Stomach (tissue), 9 donors: ENCODE data around the gene HSPA4. TPM values are rescaled to one million over a fixed set of nuclear protein-coding genes. Genes with fewer than 3 reads are reported as not detected.

ENCODE experiments used
- DNase-seq, 2 donors: peaks; one replicate each; pipeline versions ENCODE4 v3.0.0 to v3.0.0-alpha.2; 2013 to 2019
- H3K27ac ChIP-seq, 5 donors: fragments of 200-600 bp in 4 of 5; sonication (generic) in 4 of 5; one replicate each; pipeline ENCODE4 v1.5.1; 2013 to 2019; ENCODE audit warnings: mild to moderate bottlenecking in 1 of 5, moderate library complexity in 1 of 5
- H3K27me3 ChIP-seq, 3 donors: fragments of 200-600 bp; sonication (generic); one replicate each; pipeline ENCODE4 v1.5.1; 2017 to 2019; ENCODE audit warnings: mixed run types in 1 of 3
- H3K36me3 ChIP-seq, 4 donors: fragments of 200-600 bp; sonication (generic); 1 replicate in 3 of 4; 2 replicates in 1 of 4; pipeline ENCODE4 v1.5.1; 2016 to 2019
- H3K4me1 ChIP-seq, 4 donors: fragments of 200-600 bp; sonication (generic); one replicate each; pipeline ENCODE4 v1.5.1; 2016 to 2019
- H3K4me3 ChIP-seq, 4 donors: fragments of 200-600 bp; sonication (generic) in 3 of 4; one replicate each; pipeline ENCODE4 v1.5.1; 2016 to 2019; ENCODE audit warnings: mild to moderate bottlenecking in 1 of 4
- H3K9me3 ChIP-seq, 4 donors: fragments of 200-600 bp; sonication (generic); one replicate each; pipeline ENCODE4 v1.5.1; 2016 to 2019
- EP300 ChIP-seq: sonication (generic); formaldehyde crosslinking; IDR thresholded peaks from one replicate; pipeline ENCODE4 v1.6.1; 2017; ENCODE audit warnings: antibody characterized with exemption
- POLR2A ChIP-seq, 4 donors: fragments of 450-650 bp; IDR thresholded peaks; one replicate each; pipeline ENCODE4 v1.6.1; 2016; ENCODE audit warnings: antibody characterized with exemption in 4 of 4, control low read depth in 2 of 4, mild to moderate bottlenecking in 1 of 4, moderate library complexity in 1 of 4
- POLR2AphosphoS5 ChIP-seq, 3 donors: sonication (generic); formaldehyde crosslinking; IDR thresholded peaks; one replicate each; pipeline ENCODE4 v1.6.1; 2016; ENCODE audit warnings: antibody characterized with exemption in 3 of 3
- WGBS, 5 donors: extraction: QIAGEN DNeasy Blood & Tissue Kit in 3 of 5; methylation state at CpG; one replicate each; pipeline versions ENCODE4 v1.1.5 to v1.1.7; 2013 to 2018; 5-methylcytosine and 5-hydroxymethylcytosine counted together
- intact Hi-C: fragments of 100-400 bp; cut with DNase I; formaldehyde crosslinking; loops from one replicate; pipeline ENCODE4 v1.15.1; 2023; ENCODE audit warnings: low total_unique reads
- polyA plus RNA-seq, 3 donors: library from polyadenylated mRNA; stranded (reverse); fragments of 200-250 nt; gene quantifications; one replicate each; pipeline ENCODE4 v1.2.3, GENCODE V29; 2013
- total RNA-seq, 5 donors: library from RNA; depleted of rRNA; stranded (reverse); fragments of >200 nt; gene quantifications; one replicate each; pipeline versions ENCODE4 v1.1.0 to v1.2.3, GENCODE V29; 2014 to 2016
- TF ChIP-seq, protein P1 (sequence below), 7 experiments: fragments of 450-650 bp in 4 of 7; fragments of 200-600 bp in 3 of 7; sonication (generic) in 3 of 7; IDR thresholded peaks; one replicate each; pipeline ENCODE4 v1.5.1; 2016 to 2019; ENCODE audit warnings: antibody characterized with exemption in 7 of 7, control low read depth in 2 of 7, mild to moderate bottlenecking in 1 of 7
- donor health status: healthy with polysubstance abuse.
- donor health status: Bipolar disorder and iron deficiency.
- donor health status: healthy.

HSPA4 gene
- total and polyA plus RNA-seq, 8 donors = 21.6 to 79.1 (median 37.2) TPM

DNA sequence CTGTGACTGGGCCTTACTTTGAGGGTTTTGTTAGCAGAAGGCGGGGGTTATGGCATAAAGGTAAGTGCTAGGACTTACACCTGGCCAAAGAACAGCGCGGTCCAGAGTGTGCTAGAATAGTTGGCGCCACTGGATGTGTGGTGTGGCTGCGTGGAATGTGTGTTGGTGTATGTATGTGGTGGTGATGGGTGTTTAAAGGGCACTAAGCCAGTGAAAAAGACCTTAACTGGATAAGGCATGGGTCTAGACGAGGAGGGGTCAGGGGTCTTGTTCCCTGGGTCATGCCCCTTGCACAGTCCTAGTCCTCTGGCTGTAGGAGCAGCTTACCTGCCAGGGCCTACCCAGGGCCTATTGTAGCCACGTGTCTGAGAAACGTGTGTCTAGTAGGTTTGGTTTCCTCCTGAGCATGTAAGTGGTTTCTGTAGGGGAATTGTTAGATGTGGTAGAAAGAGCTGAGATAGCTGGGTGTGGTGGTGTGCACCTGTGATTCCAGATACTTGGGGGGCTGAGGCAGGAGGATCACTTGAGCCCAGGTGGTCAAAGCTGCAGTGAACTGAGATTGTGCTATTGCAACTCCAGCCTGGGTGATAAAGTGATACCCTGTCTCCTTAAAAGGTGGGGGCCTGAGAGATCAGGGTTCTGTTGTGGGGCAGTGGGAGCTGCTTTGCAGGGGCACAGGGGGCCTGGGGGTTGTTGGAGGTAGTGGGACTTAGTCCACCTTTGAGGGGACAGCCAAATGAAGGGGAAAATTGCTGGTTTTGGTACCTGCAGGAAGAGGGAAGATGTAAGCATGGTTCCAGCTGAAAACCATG lies 55.2 kb downstream of the HSPA4 start:
- no peaks in the 10 kb centered on the region for H3K27me3 ChIP-seq
- H3K4me1 ChIP-seq = peaks cover 0 to 12% (median 4%) of the 10 kb centered on the region in 4 donors
- no peak for DNase-seq
- H3K4me3 ChIP-seq = no peak overlapping the region
- no peaks in the 10 kb centered on the region for H3K9me3 ChIP-seq
- intact Hi-C loops = no loop called here
- TF ChIP-seq EP300 (no peak), POLR2A (IDR thresholded peaks at IDR 0.05) (no peak), POLR2AphosphoS5 (IDR thresholded peaks at IDR 0.05) (no peak)
- TF ChIP-seq, protein P1, sequence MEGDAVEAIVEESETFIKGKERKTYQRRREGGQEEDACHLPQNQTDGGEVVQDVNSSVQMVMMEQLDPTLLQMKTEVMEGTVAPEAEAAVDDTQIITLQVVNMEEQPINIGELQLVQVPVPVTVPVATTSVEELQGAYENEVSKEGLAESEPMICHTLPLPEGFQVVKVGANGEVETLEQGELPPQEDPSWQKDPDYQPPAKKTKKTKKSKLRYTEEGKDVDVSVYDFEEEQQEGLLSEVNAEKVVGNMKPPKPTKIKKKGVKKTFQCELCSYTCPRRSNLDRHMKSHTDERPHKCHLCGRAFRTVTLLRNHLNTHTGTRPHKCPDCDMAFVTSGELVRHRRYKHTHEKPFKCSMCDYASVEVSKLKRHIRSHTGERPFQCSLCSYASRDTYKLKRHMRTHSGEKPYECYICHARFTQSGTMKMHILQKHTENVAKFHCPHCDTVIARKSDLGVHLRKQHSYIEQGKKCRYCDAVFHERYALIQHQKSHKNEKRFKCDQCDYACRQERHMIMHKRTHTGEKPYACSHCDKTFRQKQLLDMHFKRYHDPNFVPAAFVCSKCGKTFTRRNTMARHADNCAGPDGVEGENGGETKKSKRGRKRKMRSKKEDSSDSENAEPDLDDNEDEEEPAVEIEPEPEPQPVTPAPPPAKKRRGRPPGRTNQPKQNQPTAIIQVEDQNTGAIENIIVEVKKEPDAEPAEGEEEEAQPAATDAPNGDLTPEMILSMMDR (IDR thresholded peaks at IDR 0.05) = no peak
- WGBS, 5 donors = 76 to 86% (median 79%) methylated on average over 8 of the region's 8 CpGs
- no peak overlapping the region for H3K27ac ChIP-seq
- H3K36me3 ChIP-seq = peaks cover 25 to 39% (median 37%) of the 10 kb centered on the region in 4 donors

DNA sequence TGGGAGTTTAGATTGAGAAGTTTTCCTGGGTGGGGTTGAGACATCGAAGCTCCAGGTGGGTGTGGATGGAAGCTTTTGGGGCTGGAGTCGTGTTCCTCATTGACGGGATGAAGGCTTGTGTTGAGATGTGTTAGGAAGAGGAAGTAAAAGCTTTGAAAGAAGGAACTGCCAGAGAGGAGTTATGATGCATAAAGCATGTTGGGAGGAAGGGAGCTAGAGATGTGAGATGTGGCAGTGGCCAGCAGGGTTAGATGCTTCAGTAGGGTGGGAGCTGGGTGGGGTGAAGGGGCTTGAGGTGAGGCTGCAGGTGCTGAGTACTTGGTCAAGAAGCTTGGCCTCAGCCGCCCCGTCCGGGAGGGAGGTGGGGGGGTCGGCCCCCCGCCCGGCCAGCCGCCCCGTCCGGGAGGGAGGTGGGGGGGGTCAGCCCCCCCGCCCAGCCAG lies 56.7 kb downstream of the HSPA4 start:
- Histone ChIP-seq H3K4me1 (peaks cover 0 to 12% (median 4%) of the 10 kb centered on the region in 4 donors), H3K36me3 (peaks cover 16 to 24% (median 22%) of the 10 kb centered on the region in 4 donors), H3K4me3 (no peak overlapping the region), H3K27me3 (no peaks in the 10 kb centered on the region), H3K9me3 (no peaks in the 10 kb centered on the region), H3K27ac (no peak overlapping the region)
- DNase-seq = no peak
- TF ChIP-seq, protein P1 (IDR thresholded peaks at IDR 0.05) = no peak
- TF ChIP-seq POLR2AphosphoS5 (IDR thresholded peaks at IDR 0.05) (no peak), EP300 (no peak), POLR2A (IDR thresholded peaks at IDR 0.05) (no peak)
- intact Hi-C loops = no loop called here
- WGBS, 5 donors = 58 to 76% (median 68%) methylated on average over 4 to 12 of the region's 13 CpGs

DNA sequence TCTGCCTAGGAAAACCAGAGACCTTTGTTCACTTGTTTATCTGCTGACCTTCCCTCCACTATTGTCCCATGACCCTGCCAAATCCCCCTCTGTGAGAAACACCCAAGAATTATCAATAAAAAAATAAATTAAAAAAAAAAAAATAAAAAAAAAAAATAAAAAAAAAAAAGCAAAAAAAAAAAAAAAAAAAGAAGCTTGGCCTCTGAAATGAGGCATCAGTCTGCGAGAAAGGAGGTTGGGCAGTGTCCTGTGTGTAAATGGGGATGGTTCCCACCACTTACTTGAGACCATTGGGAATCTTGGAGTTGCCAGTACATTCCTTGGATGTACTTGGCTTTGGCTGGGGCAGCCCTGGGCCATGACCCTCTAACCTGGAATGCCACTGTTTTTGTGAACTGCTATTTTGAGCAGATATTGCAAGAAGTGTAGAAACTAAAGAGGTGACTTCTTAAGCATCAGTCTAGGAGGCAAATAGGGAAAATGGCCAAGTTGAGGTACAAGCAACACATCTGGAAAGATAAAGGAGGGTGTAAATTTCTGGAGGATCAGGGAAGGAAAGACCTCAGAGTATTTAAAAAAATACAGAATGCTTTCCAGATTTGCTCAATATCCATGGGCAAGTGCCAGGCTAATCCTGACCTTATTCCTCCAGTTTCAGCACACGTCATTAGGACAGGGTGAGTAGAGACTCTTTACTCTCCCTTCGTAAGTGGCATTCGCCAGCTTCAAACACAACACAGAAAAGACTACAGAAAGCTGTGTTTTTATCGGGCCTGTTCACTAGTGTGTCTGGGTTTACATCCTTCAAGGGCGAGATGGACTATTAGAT lies 58.1 kb downstream of the HSPA4 start:
- no peak overlapping the region for H3K4me3 ChIP-seq
- H3K27ac ChIP-seq = no peak overlapping the region
- peaks cover 3 to 10% (median 8%) of the 10 kb centered on the region in 4 donors for H3K36me3 ChIP-seq
- no peaks in the 10 kb centered on the region for H3K27me3 ChIP-seq
- DNase-seq = no peak
- WGBS, 5 donors = 62 to 79% (median 68%) methylated on average over 6 of the region's 6 CpGs
- H3K9me3 ChIP-seq = no peaks in the 10 kb centered on the region
- intact Hi-C loops = loop anchor here (5.0 to 10.0 kb wide), 2 partner anchors 177 to 755 kb away; no protein-coding TSS in a partner anchor
- TF ChIP-seq POLR2A (IDR thresholded peaks at IDR 0.05) = no peak
- no peak for TF ChIP-seq POLR2AphosphoS5 (IDR thresholded peaks at IDR 0.05)
- TF ChIP-seq, protein P1 (IDR thresholded peaks at IDR 0.05) = no peak
- no peak for TF ChIP-seq EP300
- peaks cover 0 to 12% (median 4%) of the 10 kb centered on the region in 4 donors for H3K4me1 ChIP-seq

DNA sequence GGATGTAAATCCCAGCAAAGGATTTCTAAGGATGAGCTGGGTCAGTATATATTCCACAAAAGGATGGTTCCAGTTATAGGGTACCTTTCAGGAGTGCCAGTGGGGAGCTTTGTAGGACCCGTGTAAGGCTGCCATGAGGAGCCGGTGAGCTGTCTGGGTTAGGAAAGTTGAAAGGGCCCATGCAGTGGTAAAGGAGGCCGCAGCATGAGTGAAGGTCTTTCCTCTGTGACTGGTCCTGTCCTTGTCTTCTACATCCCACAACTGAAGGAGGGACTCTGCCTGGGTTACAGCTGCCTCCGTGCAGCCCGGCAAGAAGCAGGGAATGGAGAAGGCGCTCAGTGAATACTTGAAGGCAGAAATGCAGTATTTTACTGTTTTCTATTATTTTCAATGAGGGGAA lies 58.9 kb downstream of the HSPA4 start:
- peaks cover 0 to 2% (median under 1%) of the 10 kb centered on the region in 4 donors for H3K36me3 ChIP-seq
- H3K9me3 ChIP-seq = no peaks in the 10 kb centered on the region
- H3K27me3 ChIP-seq = no peaks in the 10 kb centered on the region
- TF ChIP-seq POLR2AphosphoS5 (IDR thresholded peaks at IDR 0.05) (no peak), POLR2A (IDR thresholded peaks at IDR 0.05) (no peak), EP300 (no peak)
- TF ChIP-seq, protein P1 (IDR thresholded peaks at IDR 0.05) = no peak
- H3K4me3 ChIP-seq = no peak overlapping the region
- WGBS, 5 donors = 74 to 79% (median 79%) methylated on average over 6 of the region's 6 CpGs
- no peak for DNase-seq
- intact Hi-C loops = loop anchor here (5.0 to 10.0 kb wide), 2 partner anchors 177 to 754 kb away; no protein-coding TSS in a partner anchor
- H3K4me1 ChIP-seq = peaks cover 0 to 12% (median 4%) of the 10 kb centered on the region in 4 donors
- H3K27ac ChIP-seq = no peak overlapping the region
